ENCODE results near the gene ARPC1B. TPM values are rescaled to one million over a fixed set of nuclear protein-coding genes. Genes with fewer than 3 reads are reported as not detected.

ARPC1B gene
- total and polyA plus RNA-seq, 9 of the 15 experiments (the other 6 are each of a cell fraction or from before 2014, with no cell fraction given) = 6.7 to 357 (median 211) TPM

DNA sequence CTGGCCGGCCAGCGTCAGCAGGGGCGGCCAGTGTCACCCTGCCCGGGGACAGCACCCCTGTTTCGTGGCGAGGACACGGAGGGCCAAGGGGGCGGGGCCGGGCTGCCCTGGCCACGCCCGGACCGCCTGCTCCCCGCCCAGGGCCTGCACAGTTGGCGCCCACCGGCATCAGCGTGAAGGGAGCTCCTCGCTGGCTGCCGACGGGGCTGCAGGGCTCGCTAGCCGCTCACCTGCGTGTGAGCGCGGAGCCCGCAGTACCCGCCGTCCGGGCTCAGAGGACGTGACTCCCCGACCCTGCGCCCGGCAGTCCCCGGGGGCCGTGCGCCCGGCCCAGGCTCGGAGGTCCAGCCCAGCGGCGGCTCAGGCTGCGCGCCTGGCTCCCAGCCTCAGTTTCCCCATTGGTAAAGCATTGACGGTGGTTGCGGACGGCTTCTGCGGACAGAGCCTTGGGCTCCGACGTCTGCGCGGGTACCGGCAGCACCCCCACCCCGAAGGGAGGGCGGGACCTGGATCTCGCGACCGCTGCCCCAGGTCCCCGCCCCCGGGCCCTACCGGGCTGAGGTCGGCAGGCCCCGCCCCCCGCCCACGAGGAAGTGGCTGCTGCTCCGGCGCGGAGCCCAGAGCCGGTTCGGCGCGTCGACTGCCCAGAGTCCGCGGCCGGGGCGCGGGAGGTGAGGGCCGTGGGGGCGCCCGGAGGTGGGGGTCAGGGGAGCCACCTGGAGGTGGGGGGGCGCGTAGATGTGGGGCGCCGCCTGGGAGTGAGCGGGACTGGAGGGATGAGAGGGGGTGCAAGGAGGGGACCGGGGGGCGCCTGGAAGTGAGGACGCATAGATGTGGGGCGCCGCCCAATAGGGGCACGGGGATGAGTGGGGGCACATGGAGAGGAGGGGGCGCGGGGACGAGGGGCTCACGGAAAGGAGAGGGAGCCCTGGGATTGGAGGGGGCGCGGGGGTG is at the start of gene ARPC1B (continued):
- TF ChIP-seq KDM5B (IDR thresholded peaks at IDR 0.05; ENCODE audit: insufficient replicate concordance, low read depth, low read length) = peak; percentile 71
- no peak for TF ChIP-seq ASH1L (IDR thresholded peaks at IDR 0.05; ENCODE audit: borderline replicate concordance, low read depth, partially characterized antibody)
- TF ChIP-seq TFAM (CRISPR knock-in tag; conservative IDR thresholded peaks at IDR 0.05) = no peak
- TF ChIP-seq, protein P1, sequence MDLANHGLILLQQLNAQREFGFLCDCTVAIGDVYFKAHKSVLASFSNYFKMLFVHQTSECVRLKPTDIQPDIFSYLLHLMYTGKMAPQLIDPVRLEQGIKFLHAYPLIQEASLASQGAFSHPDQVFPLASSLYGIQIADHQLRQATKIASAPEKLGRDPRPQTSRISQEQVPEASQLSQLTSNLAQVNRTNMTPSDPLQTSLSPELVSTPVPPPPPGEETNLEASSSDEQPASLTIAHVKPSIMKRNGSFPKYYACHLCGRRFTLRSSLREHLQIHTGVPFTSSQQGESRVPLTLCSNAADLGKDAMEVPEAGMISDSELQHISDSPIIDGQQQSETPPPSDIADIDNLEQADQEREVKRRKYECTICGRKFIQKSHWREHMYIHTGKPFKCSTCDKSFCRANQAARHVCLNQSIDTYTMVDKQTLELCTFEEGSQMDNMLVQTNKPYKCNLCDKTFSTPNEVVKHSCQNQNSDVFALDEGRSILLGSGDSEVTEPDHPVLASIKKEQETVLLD (IDR thresholded peaks at IDR 0.05) = no peak
- TF ChIP-seq CREB1 (IDR thresholded peaks at IDR 0.05) = peak; percentile 29
- TF ChIP-seq CREB1 (CRISPR knock-in tag; IDR thresholded peaks at IDR 0.05) = peak; percentile 57; the same call in 1 of the 2 replicates
- TF ChIP-seq, protein P2, sequence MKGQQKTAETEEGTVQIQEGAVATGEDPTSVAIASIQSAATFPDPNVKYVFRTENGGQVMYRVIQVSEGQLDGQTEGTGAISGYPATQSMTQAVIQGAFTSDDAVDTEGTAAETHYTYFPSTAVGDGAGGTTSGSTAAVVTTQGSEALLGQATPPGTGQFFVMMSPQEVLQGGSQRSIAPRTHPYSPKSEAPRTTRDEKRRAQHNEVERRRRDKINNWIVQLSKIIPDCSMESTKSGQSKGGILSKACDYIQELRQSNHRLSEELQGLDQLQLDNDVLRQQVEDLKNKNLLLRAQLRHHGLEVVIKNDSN (CRISPR knock-in tag; IDR thresholded peaks at IDR 0.05) = no peak
- TF ChIP-seq CHCHD3 (CRISPR knock-in tag; IDR thresholded peaks at IDR 0.05) = no peak
- peak; percentile 7; the same call in 1 of the 2 replicates for TF ChIP-seq GABPA (tag; conservative IDR thresholded peaks at IDR 0.05; ENCODE audit: low read depth)
- no peak for TF ChIP-seq NFE2L1 (tag; IDR thresholded peaks at IDR 0.05; ENCODE audit: borderline replicate concordance, low read depth)
- no peak for TF ChIP-seq KLF16 (IDR thresholded peaks at IDR 0.05)
- TF ChIP-seq GTF2E2 (tag; IDR thresholded peaks at IDR 0.05) = 0 out of 2 replicates have a peak, but pooled peaks have one; percentile 43
- peak; percentile 88 for TF ChIP-seq SP1 (CRISPR knock-in tag; IDR thresholded peaks at IDR 0.05)
- TF ChIP-seq CBFA2T2 (conservative IDR thresholded peaks at IDR 0.05) = no peak
- no peak for TF ChIP-seq ZNF165 (CRISPR knock-in tag; IDR thresholded peaks at IDR 0.05; ENCODE audit: borderline replicate concordance)
- peak; percentile 72 for TF ChIP-seq SAP30 (IDR thresholded peaks at IDR 0.05; ENCODE audit: borderline replicate concordance, insufficient read depth, low read depth, low read length, poor library complexity, severe bottlenecking)
- TF ChIP-seq, protein P3, sequence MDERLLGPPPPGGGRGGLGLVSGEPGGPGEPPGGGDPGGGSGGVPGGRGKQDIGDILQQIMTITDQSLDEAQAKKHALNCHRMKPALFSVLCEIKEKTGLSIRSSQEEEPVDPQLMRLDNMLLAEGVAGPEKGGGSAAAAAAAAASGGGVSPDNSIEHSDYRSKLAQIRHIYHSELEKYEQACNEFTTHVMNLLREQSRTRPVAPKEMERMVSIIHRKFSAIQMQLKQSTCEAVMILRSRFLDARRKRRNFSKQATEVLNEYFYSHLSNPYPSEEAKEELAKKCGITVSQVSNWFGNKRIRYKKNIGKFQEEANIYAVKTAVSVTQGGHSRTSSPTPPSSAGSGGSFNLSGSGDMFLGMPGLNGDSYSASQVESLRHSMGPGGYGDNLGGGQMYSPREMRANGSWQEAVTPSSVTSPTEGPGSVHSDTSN (CRISPR knock-in tag; IDR thresholded peaks at IDR 0.05; ENCODE audit: low read depth) = no peak
- TF ChIP-seq, protein P3 (tag; conservative IDR thresholded peaks at IDR 0.05; ENCODE audit: low read depth) = no peak
- TF ChIP-seq, protein P4, sequence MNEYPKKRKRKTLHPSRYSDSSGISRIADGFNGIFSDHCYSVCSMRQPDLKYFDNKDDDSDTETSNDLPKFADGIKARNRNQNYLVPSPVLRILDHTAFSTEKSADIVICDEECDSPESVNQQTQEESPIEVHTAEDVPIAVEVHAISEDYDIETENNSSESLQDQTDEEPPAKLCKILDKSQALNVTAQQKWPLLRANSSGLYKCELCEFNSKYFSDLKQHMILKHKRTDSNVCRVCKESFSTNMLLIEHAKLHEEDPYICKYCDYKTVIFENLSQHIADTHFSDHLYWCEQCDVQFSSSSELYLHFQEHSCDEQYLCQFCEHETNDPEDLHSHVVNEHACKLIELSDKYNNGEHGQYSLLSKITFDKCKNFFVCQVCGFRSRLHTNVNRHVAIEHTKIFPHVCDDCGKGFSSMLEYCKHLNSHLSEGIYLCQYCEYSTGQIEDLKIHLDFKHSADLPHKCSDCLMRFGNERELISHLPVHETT (CRISPR knock-in tag; conservative IDR thresholded peaks at IDR 0.05 in 1 of 2, IDR thresholded peaks at IDR 0.05 in 1 of 2) = peak in 1 of 2 experiments; percentile 74; a peak in 1 of 4 replicates
- TF ChIP-seq ATF1 (CRISPR knock-in tag; IDR thresholded peaks at IDR 0.05) = no peak
- peak; percentile 74; the same call in 1 of the 2 replicates for TF ChIP-seq ATF1 (tag; IDR thresholded peaks at IDR 0.05)

All from K562 (cell line).